Heart right ventricle (tissue), 16 donors: Measurements from ENCODE around the gene OLA1. TPM values are rescaled to one million over a fixed set of nuclear protein-coding genes. Genes with fewer than 3 reads are reported as not detected.
A peak's percentile ranks its signal among the peaks of the same experiment; 100 is the strongest.

Experiments used
- ATAC-seq, 8 donors: fragments of 200-7000 bp; cut with Tn5 transposase; one replicate each; pipeline ENCODE4 v1.9.1; 2020; ENCODE audit warnings: mild to moderate bottlenecking in 8 of 8, moderate library complexity in 8 of 8, moderate number of reproducible peaks in 1 of 8
- DNase-seq, 2 donors: peaks; one replicate each; pipeline ENCODE4 v3.0.0-alpha.2; 2020
- H3K27ac ChIP-seq, 10 donors: fragments of 200-600 bp; sonication (generic) in 2 of 10; one replicate each; pipeline versions ENCODE4 v1.5.0 to v1.8.0; 2020 to 2022; ENCODE audit warnings: mild to moderate bottlenecking in 3 of 10
- H3K27me3 ChIP-seq, 7 donors: fragments of 200-600 bp; one replicate each; pipeline ENCODE4 v1.8.0; 2021 to 2022; ENCODE audit warnings: mild to moderate bottlenecking in 2 of 7
- H3K36me3 ChIP-seq, 9 donors: fragments of 200-600 bp; sonication (generic) in 1 of 9; one replicate each; pipeline versions ENCODE4 v1.5.0 to v1.8.0; 2020 to 2022; ENCODE audit warnings: mild to moderate bottlenecking in 2 of 9
- H3K4me1 ChIP-seq, 9 donors: fragments of 200-600 bp; sonication (generic) in 1 of 9; one replicate each; pipeline versions ENCODE4 v1.5.0 to v1.8.0; 2020 to 2022; ENCODE audit warnings: mild to moderate bottlenecking in 4 of 9
- H3K4me3 ChIP-seq, 10 donors: fragments of 200-600 bp; sonication (generic) in 2 of 10; one replicate each; pipeline versions ENCODE4 v1.5.0 to v1.8.0; 2020 to 2022; ENCODE audit warnings: mild to moderate bottlenecking in 7 of 10, moderate library complexity in 2 of 10
- H3K9me3 ChIP-seq, 11 donors: fragments of 200-600 bp in 10 of 11; sonication (generic) in 2 of 11; one replicate each; pipeline versions ENCODE4 v1.5.0 to v1.8.0; 2013 to 2022; ENCODE audit warnings: mild to moderate bottlenecking in 2 of 11, control low read depth in 1 of 11, moderate library complexity in 1 of 11
- CTCF ChIP-seq, 9 donors: fragments of 200-600 bp; sonication (generic) in 2 of 9; IDR thresholded peaks; one replicate each; pipeline versions ENCODE4 v1.5.0 to v1.8.0; 2021 to 2022; ENCODE audit warnings: antibody characterized with exemption in 9 of 9, mild to moderate bottlenecking in 5 of 9, moderate library complexity in 1 of 9
- WGBS, 2 donors: extraction: QIAGEN DNeasy Blood & Tissue Kit; methylation state at CpG; one replicate each; pipeline ENCODE4 v1.1.7; 2013; ENCODE audit warnings: inconsistent platforms in 1 of 2; 5-methylcytosine and 5-hydroxymethylcytosine counted together
- intact Hi-C, 10 donors: fragments of 100-400 bp; cut with DNase I; formaldehyde crosslinking; loops; one replicate each; pipeline versions ENCODE4 v1.11.1 to v1.14.2; 2022
- long read RNA-seq, 3 donors: library from polyadenylated mRNA; unstranded; transcript quantifications; one replicate each; pipeline ENCODE4 v2.0.0, GENCODE V29; 2020 to 2021
- polyA plus RNA-seq, 2 donors: library from polyadenylated mRNA; stranded (reverse); fragments of 200-250 nt; gene quantifications; one replicate each; pipeline ENCODE4 v1.2.3, GENCODE V29; 2013
- total RNA-seq, 10 donors: library from RNA; stranded (reverse); fragmentation: NEBNext Ultra II Directional in 3 of 10; extraction: Animal tissue kit (Norgen Biotek cat#: 25700) in 3 of 10; gene quantifications; one replicate each; pipeline versions ENCODE4 v1.2.1 to v1.2.4, GENCODE V29; 2021 to 2023
- donor health status: Arrhythmogenic right ventricular cardiomyopathy.
- donor health status: ischemic (EF 13 %, LVEDD 7.1; RV severe dilation, severe dysfunction).
- donor health status: healthy with polysubstance abuse.
- donor health status: DM: no; HTN: yes; CAD: no.
- donor health status: DM: no; HTN: no; CAD: no.
- donor health status: ischemic (EF 25% LVEDD 6.9; RV normal size, moderate dysfunction).
- donor health status: ischemic (EF 25% LVEDD 5.7; RV mildly dilated, moderate dysfunction).
- donor health status: healthy.
- donor health status: DM: yes; HTN: yes; CAD: no.
- donor health status: Ischemic cardiomyopathy.
- donor health status: ischemic (EF 35%, LVEDD 5.7; RV mildly dilated, moderate dysfunction).
- donor health status: nonischemic (EF 11% LVEDD 7.7; RV severe dilation, severe dysfunction).
- donor health status: DM: yes; HTN: yes; CAD: no.
- donor health status: PGD.
- donor health status: ischemic (EF 29% LVEDD 5.4; RV normal size, mild dysfunction).
- donor health status: nonischemic (EF 23%, LVEDD 6.1; RV moderate dilation, normal function).

The OLA1 gene
- total RNA-seq (10 to 100 TPM; 64.5 to 85.2 (median 73.3) TPM), polyA plus RNA-seq (10 to 100 TPM; 23.7 to 81.7 TPM)
- long read RNA-seq, donor 1, full-length matches to known transcripts: 98 of 105 reads
- long read RNA-seq, donor 1, partial matches to known transcripts: 4 of 105 reads
- long read RNA-seq, donor 1, other reads (novel, unspliced or antisense): 3 of 105 reads
- long read RNA-seq, donor 2, full-length matches to known transcripts: 87 of 101 reads
- long read RNA-seq, donor 2, partial matches to known transcripts: 11 of 101 reads
- long read RNA-seq, donor 2, other reads (novel, unspliced or antisense): 3 of 101 reads
- long read RNA-seq, donor 3, full-length matches to known transcripts: 350 of 375 reads
- long read RNA-seq, donor 3, partial matches to known transcripts: 12 of 375 reads
- long read RNA-seq, donor 3, other reads (novel, unspliced or antisense): 13 of 375 reads

- Histone ChIP-seq H3K27ac (peak within 1 kb of the TSS in 9 of 10 donors; percentile 77 to 94 (median 83)), H3K4me3 (peak within 1 kb of the TSS; percentile 64 to 94 (median 80)), H3K36me3 (peaks cover 0 to 30% (median 0%) of the 10 kb centered on the region in 9 donors), H3K9me3 (no peaks in the 10 kb centered on the region), H3K4me1 (peaks cover 0 to 27% (median 20%) of the 10 kb centered on the region in 9 donors), H3K27me3 (no peaks in the 10 kb centered on the region)
- peak in 3 of 9 donors; percentile 8 to 21 (median 12) for TF ChIP-seq CTCF (IDR thresholded peaks at IDR 0.05)
- peak; percentile 93 to 96 for DNase-seq
- peak; percentile 100 for ATAC-seq
- intact Hi-C loops: loop anchor here in 1 of 10 donors (10.0 kb wide), 1 partner anchor 86 kb away; the partner anchor contains the start of gene SP9
- WGBS, 2 donors: 0 to 1% methylated on average over 85 of the region's 85 CpGs
Measured at GRCh38 chr2:174248187-174248997, at the start of gene OLA1. TSS of gene OLA1 (minus strand) at chr2:174248532. CDS start at chr2:174246815, 1,717 bp downstream.

GRCh38 chr2:174292908-174293307 is 44.6 kb upstream of the OLA1 start:
- H3K4me1 ChIP-seq: no peaks in the 10 kb centered on the region
- no peak for DNase-seq

GRCh38 chr2:174286172-174286571 is 37.8 kb upstream of the OLA1 start:
- Histone ChIP-seq H3K36me3 (no peaks in the 10 kb centered on the region), H3K27ac (no peak overlapping the region), H3K27me3 (peaks cover 0 to 21% (median 7%) of the 10 kb centered on the region in 7 donors), H3K9me3 (peaks cover 0 to 3% (median 0%) of the 10 kb centered on the region in 11 donors), H3K4me1 (peaks cover 0 to 4% (median 0%) of the 10 kb centered on the region in 9 donors), H3K4me3 (no peak overlapping the region)
- intact Hi-C loops: no loop called here
- TF ChIP-seq CTCF (IDR thresholded peaks at IDR 0.05): no peak
- 86 to 89% methylated on average over 2 of the region's 2 CpGs for WGBS, 2 donors
- DNase-seq: no peak
- ATAC-seq: no peak

More at GRCh38 chr2:174292908-174293307, 44.6 kb upstream of the OLA1 start:
- TF ChIP-seq CTCF (IDR thresholded peaks at IDR 0.05): no peak
- ATAC-seq: no peak
- Histone ChIP-seq H3K36me3 (no peaks in the 10 kb centered on the region), H3K9me3 (peaks cover 0 to 22% (median 7%) of the 10 kb centered on the region in 11 donors), H3K4me3 (no peak overlapping the region), H3K27me3 (peaks cover 0 to 14% (median 4%) of the 10 kb centered on the region in 7 donors), H3K27ac (no peak overlapping the region)
- intact Hi-C loops: no loop called here
- 90 to 92% methylated on average over 1 of the region's 1 CpG for WGBS, 2 donors

- intact Hi-C loops: no loop called here
- peak in 1 of 8 donors; percentile 16 for ATAC-seq
- H3K4me1 ChIP-seq: peaks cover 0 to 4% (median 0%) of the 10 kb centered on the region in 9 donors
- no peaks in the 10 kb centered on the region for H3K9me3 ChIP-seq
- H3K4me3 ChIP-seq: no peak overlapping the region
- TF ChIP-seq CTCF (IDR thresholded peaks at IDR 0.05): no peak
- H3K36me3 ChIP-seq: no peaks in the 10 kb centered on the region
- WGBS, 2 donors: 79 to 81% methylated on average over 2 of the region's 2 CpGs
- H3K27me3 ChIP-seq: peaks cover 0 to 20% (median 7%) of the 10 kb centered on the region in 7 donors
- H3K27ac ChIP-seq: no peak overlapping the region
- no peak for DNase-seq
Measured at GRCh38 chr2:174282441-174282840, 34.1 kb upstream of the OLA1 start.
